GM23248 (cell line): Measurements from ENCODE around the gene SYTL3.

ENCODE experiments used
- EZH2 ChIP-seq: fragments of 200-600 bp; sonication (generic); IDR thresholded peaks from 2 replicates; pipeline ENCODE4 v1.6.1; 2018; ENCODE audit warnings: antibody characterized with exemption, mild to moderate bottlenecking; ENCODE audit not compliant: insufficient read depth, poor library complexity, severe bottlenecking
- EZH2phosphoT487 ChIP-seq: fragments of 200-600 bp; sonication (generic); IDR thresholded peaks from 2 replicates; pipeline ENCODE4 v1.6.1; 2018; ENCODE audit warnings: antibody characterized with exemption, moderate library complexity, mild to moderate bottlenecking, low read depth; ENCODE audit not compliant: insufficient read depth

DNA sequence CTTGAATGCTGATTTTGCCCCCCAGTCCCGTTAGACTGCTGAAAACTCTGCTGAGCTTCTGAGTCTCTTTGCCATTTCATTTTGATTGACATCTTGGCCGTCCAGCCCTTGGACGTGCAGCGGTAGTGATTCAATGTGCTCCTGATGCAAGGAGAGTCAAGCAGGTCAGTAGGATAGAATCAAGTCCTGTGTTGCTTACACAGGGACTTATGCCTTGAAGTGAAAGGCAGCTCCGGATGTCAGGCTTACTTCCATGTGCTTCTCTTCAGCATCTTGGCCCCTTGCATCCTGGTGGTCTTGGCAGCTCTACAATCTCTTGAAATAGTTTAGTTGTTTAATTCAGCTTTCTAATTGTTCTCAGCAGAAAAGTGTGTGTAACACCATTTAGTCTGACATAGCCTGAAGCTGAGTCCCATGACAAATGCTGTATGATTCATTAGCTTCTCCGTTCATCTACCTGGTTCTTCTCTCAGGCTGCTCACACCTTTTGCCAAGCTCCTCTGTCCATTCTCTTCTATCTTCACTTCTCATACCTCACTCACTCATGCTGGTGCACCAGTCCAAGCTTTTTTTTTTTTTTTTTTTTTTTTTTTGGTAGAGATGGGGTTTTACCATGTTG is 93.3 kb downstream of the SYTL3 start:
- TF ChIP-seq EZH2phosphoT487 (no peak), EZH2 (no peak)
